Measurements from ENCODE around the gene PRR33. TPM values are rescaled to one million over a fixed set of nuclear protein-coding genes. Genes with fewer than 3 reads are reported as not detected.
A peak's percentile ranks its signal among the peaks of the same experiment; 100 is the strongest.

PRR33 gene
- total and polyA plus RNA-seq, 4 donors = 0.08 to 0.13 TPM; not detected in 2

- TF ChIP-seq CTCF (IDR thresholded peaks at IDR 0.05; ENCODE audit: control extremely low read depth, extremely low read depth) = no peak
- Histone ChIP-seq H3K27me3 (ENCODE audit: control insufficient read depth in 3 of 3, insufficient read depth in 3 of 3, low read length in 2 of 3) (peaks cover 0 to 10% (median 3%) of the 10 kb centered on the region in 3 donors), H3K9me3 (ENCODE audit: control insufficient read depth in 4 of 4, insufficient read depth in 3 of 4, low read length in 3 of 4) (no peaks in the 10 kb centered on the region), H3K36me3 (ENCODE audit: control insufficient read depth in 4 of 4, insufficient read depth in 4 of 4, low read length in 4 of 4) (no peaks in the 10 kb centered on the region), H3K4me1 (ENCODE audit: control insufficient read depth in 5 of 5, insufficient read depth in 5 of 5, low read length in 5 of 5) (peaks cover 0 to 21% (median 11%) of the 10 kb centered on the region in 5 donors), H3K4me3 (no peak overlapping the region), H3K9ac (ENCODE audit: insufficient read depth in 1 of 2, low read length in 2 of 2) (no peak overlapping the region), H3K27ac (ENCODE audit: low read depth in 1 of 2, low read length in 1 of 2) (peak overlapping the region in 1 of 2 donors; percentile 51)
- DNase-seq (peak; percentile 21 to 60 (median 54)), ATAC-seq (ENCODE audit: insufficient read depth, low FRiP score) (no peak)
- 81 to 87% methylated on average over 29 to 30 of the region's 30 CpGs for WGBS, 2 donors
Measured at GRCh38 chr11:1864831-1865665, 26.6 kb downstream of the PRR33 start.

- H3K27me3 ChIP-seq (ENCODE audit: control insufficient read depth in 3 of 3, insufficient read depth in 3 of 3, low read length in 2 of 3) = peaks cover 0 to 6% (median 0%) of the 10 kb centered on the region in 3 donors
- H3K4me3 ChIP-seq = no peak overlapping the region
- no peak for TF ChIP-seq CTCF (IDR thresholded peaks at IDR 0.05; ENCODE audit: control extremely low read depth, extremely low read depth)
- WGBS, 2 donors = 51 to 64% methylated on average over 18 of the region's 18 CpGs
- DNase-seq (peak in 1 of 3 donors; percentile 17), ATAC-seq (ENCODE audit: insufficient read depth, low FRiP score) (no peak)
- no peak overlapping the region for H3K9ac ChIP-seq (ENCODE audit: insufficient read depth in 1 of 2, low read length in 2 of 2)
- H3K27ac ChIP-seq (ENCODE audit: low read depth in 1 of 2, low read length in 1 of 2) = peak overlapping the region in 1 of 2 donors; percentile 51
- H3K9me3 ChIP-seq (ENCODE audit: control insufficient read depth in 4 of 4, insufficient read depth in 3 of 4, low read length in 3 of 4) = no peaks in the 10 kb centered on the region
- H3K36me3 ChIP-seq (ENCODE audit: control insufficient read depth in 4 of 4, insufficient read depth in 4 of 4, low read length in 4 of 4) = no peaks in the 10 kb centered on the region
- H3K4me1 ChIP-seq (ENCODE audit: control insufficient read depth in 5 of 5, insufficient read depth in 5 of 5, low read length in 5 of 5) = peaks cover 0 to 21% (median 11%) of the 10 kb centered on the region in 5 donors
Measured at GRCh38 chr11:1864231-1864630, 27.5 kb downstream of the PRR33 start.

- Histone ChIP-seq H3K4me1 (ENCODE audit: control insufficient read depth in 5 of 5, insufficient read depth in 5 of 5, low read length in 5 of 5) (peaks cover 0 to 21% (median 11%) of the 10 kb centered on the region in 5 donors), H3K4me3 (no peak overlapping the region), H3K27ac (ENCODE audit: low read depth in 1 of 2, low read length in 1 of 2) (peak overlapping the region; percentile 26 to 51), H3K27me3 (ENCODE audit: control insufficient read depth in 3 of 3, insufficient read depth in 3 of 3, low read length in 2 of 3) (peaks cover 0 to 6% (median 0%) of the 10 kb centered on the region in 3 donors), H3K36me3 (ENCODE audit: control insufficient read depth in 4 of 4, insufficient read depth in 4 of 4, low read length in 4 of 4) (no peaks in the 10 kb centered on the region), H3K9me3 (ENCODE audit: control insufficient read depth in 4 of 4, insufficient read depth in 3 of 4, low read length in 3 of 4) (no peaks in the 10 kb centered on the region), H3K9ac (ENCODE audit: insufficient read depth in 1 of 2, low read length in 2 of 2) (no peak overlapping the region)
- DNase-seq = peak; percentile 82 to 90 (median 84)
- WGBS, 2 donors = 27 to 50% methylated on average over 27 of the region's 27 CpGs
- TF ChIP-seq CTCF (IDR thresholded peaks at IDR 0.05; ENCODE audit: control extremely low read depth, extremely low read depth) = no peak
- peak; percentile 91 for ATAC-seq (ENCODE audit: insufficient read depth, low FRiP score)
Measured at GRCh38 chr11:1863352-1864216, 28.1 kb downstream of the PRR33 start.
